IMR-90 (cell line): ENCODE data around the gene RDH13. TPM values are rescaled to one million over a fixed set of nuclear protein-coding genes. Genes with fewer than 3 reads are reported as not detected.

ENCODE experiments used
- ATAC-seq: fragments of 200-7000 bp; cut with Tn5 transposase; 2 replicates; pipeline ENCODE4 v1.9.1; 2020; ENCODE audit warnings: low read depth, mild to moderate bottlenecking, moderate library complexity
- BruUV-seq: library from RNA; stranded (reverse); fragments of 400-500 nt; replicated peaks from 2 replicates; lab custom pipeline; 2021; lab: Mats Ljungman, UMichigan
- CTCF ChIA-PET: fragments of 300-600 bp; formaldehyde crosslinking; extraction: SDS; loops from one replicate; lab custom pipeline; 2021; ENCODE audit warnings: antibody characterized with exemption; lab: Yijun Ruan, JAX
- POLR2A ChIA-PET: fragments of 300-600 bp; sonication (Branson Sonifier 250); formaldehyde crosslinking; loops from one replicate; lab custom pipeline; 2022; ENCODE audit warnings: antibody characterized with exemption; ENCODE audit not compliant: unreplicated experiment; lab: Charles Lee
- DNase-seq: peaks from one replicate; pipeline ENCODE4 v3.0.0; 2013
- H2AFZ ChIP-seq: replicated peaks from 2 replicates; pipeline ENCODE3; 2013; ENCODE audit warnings: low read length, mild to moderate bottlenecking; ENCODE audit not compliant: poor library complexity
- H2AK5ac ChIP-seq: 2 replicates; pipeline ENCODE4 v1.6.1; 2013; ENCODE audit warnings: low read depth, low read length, inconsistent platforms
- H2AK9ac ChIP-seq: replicated peaks from 2 replicates; pipeline ENCODE3; 2013; ENCODE audit warnings: mild to moderate bottlenecking, low read depth, low read length, moderate library complexity; ENCODE audit not compliant: poor library complexity
- H2BK120ac ChIP-seq: 2 replicates; pipeline ENCODE4 v1.6.1; 2013; ENCODE audit warnings: low read depth, low read length, inconsistent platforms
- H2BK15ac ChIP-seq: 3 replicates; pipeline ENCODE4 v1.6.1; 2013; ENCODE audit warnings: low read depth, low read length, inconsistent platforms
- H2BK20ac ChIP-seq: 2 replicates; pipeline ENCODE4 v1.6.1; 2013; ENCODE audit warnings: low read depth, mild to moderate bottlenecking, inconsistent platforms, low read length, moderate library complexity
- H2BK5ac ChIP-seq: 2 replicates; pipeline ENCODE4 v1.6.1; 2013; ENCODE audit warnings: mild to moderate bottlenecking, low read depth, low read length, inconsistent platforms; ENCODE audit not compliant: poor library complexity, severe bottlenecking
- H3K14ac ChIP-seq: replicated peaks from 2 replicates; pipeline ENCODE4 v1.6.1; 2013; ENCODE audit warnings: low read depth, low read length, inconsistent platforms
- H3K18ac ChIP-seq: 2 replicates; pipeline ENCODE4 v1.6.1; 2013; ENCODE audit warnings: low read depth, low read length, control low read depth
- H3K23ac ChIP-seq: 2 replicates; pipeline ENCODE4 v1.6.1; 2013; ENCODE audit warnings: low read depth, low read length, inconsistent platforms
- H3K27ac ChIP-seq: 2 replicates; pipeline ENCODE4 v1.5.1; 2013; ENCODE audit warnings: mild to moderate bottlenecking, control low read depth, low read length; ENCODE audit not compliant: insufficient read depth
- H3K27me3 ChIP-seq: 2 replicates; pipeline ENCODE4 v1.6.1; 2013; ENCODE audit warnings: low read length; ENCODE audit not compliant: control insufficient read depth, insufficient read depth
- H3K36me3 ChIP-seq: 2 replicates; pipeline ENCODE4 v1.6.1; 2013; ENCODE audit warnings: low read length, mixed read lengths; ENCODE audit not compliant: control insufficient read depth, insufficient read depth
- H3K4ac ChIP-seq: 2 replicates; pipeline ENCODE4 v1.6.1; 2013; ENCODE audit warnings: low read depth, low read length, inconsistent platforms
- H3K4me1 ChIP-seq: 2 replicates; pipeline ENCODE4 v1.6.1; 2013; ENCODE audit warnings: low read length, mixed read lengths; ENCODE audit not compliant: control insufficient read depth, insufficient read depth
- H3K4me2 ChIP-seq: 2 replicates; pipeline ENCODE4 v1.6.1; 2013; ENCODE audit warnings: low read depth, mild to moderate bottlenecking, control low read depth, low read length, moderate library complexity
- H3K4me3 ChIP-seq: 2 replicates; pipeline ENCODE4 v1.5.1; 2013; ENCODE audit warnings: low read depth, mild to moderate bottlenecking, control low read depth, low read length, moderate library complexity; ENCODE audit not compliant: insufficient read depth
- H3K56ac ChIP-seq: 2 replicates; pipeline ENCODE4 v1.6.1; 2013; ENCODE audit warnings: low read length, inconsistent platforms; ENCODE audit not compliant: insufficient read depth; ENCODE audit errors: extremely low read depth
- H3K79me1 ChIP-seq, 2 experiments: 2 replicates each; pipeline ENCODE4 v1.6.1; 2013; ENCODE audit warnings: low read length in 2 of 2, inconsistent platforms in 1 of 2, low read depth in 1 of 2
- H3K9ac ChIP-seq: 2 replicates; pipeline ENCODE4 v1.6.1; 2013; ENCODE audit warnings: low read depth, low read length, control low read depth
- H3K9me1 ChIP-seq: 2 replicates; pipeline ENCODE4 v1.6.1; 2013; ENCODE audit warnings: low read length, inconsistent platforms; ENCODE audit not compliant: insufficient read depth
- H3K9me3 ChIP-seq: 2 replicates; pipeline ENCODE4 v1.6.1; 2013; ENCODE audit warnings: low read length; ENCODE audit not compliant: control insufficient read depth, insufficient read depth
- H4K20me1 ChIP-seq: 2 replicates; pipeline ENCODE4 v1.6.1; 2013; ENCODE audit warnings: low read length, inconsistent platforms; ENCODE audit not compliant: insufficient read depth
- H4K5ac ChIP-seq: 2 replicates; pipeline ENCODE4 v1.6.1; 2013; ENCODE audit warnings: mild to moderate bottlenecking, low read depth, low read length, control low read depth
- H4K8ac ChIP-seq, 2 experiments: 2 replicates each; pipeline ENCODE4 v1.6.1; 2013; ENCODE audit warnings: low read depth in 2 of 2, low read length in 2 of 2, control low read depth in 1 of 2, inconsistent platforms in 1 of 2
- H4K91ac ChIP-seq: 2 replicates; pipeline ENCODE4 v1.6.1; 2013; ENCODE audit warnings: low read depth, low read length, inconsistent platforms; ENCODE audit not compliant: insufficient read depth
- BHLHE40 ChIP-seq: fragments of 150-350 bp; IDR thresholded peaks from 2 replicates; pipeline ENCODE4 v1.6.1; 2016; ENCODE audit warnings: mild to moderate bottlenecking, low read depth, low read length
- CEBPB ChIP-seq: IDR thresholded peaks from 2 replicates; pipeline ENCODE4 v1.6.1; 2012; ENCODE audit warnings: low read depth, low read length, improper control_type of control experiment
- CHD1 ChIP-seq: IDR thresholded peaks from 2 replicates; pipeline ENCODE4 v1.6.1; 2012; ENCODE audit warnings: low read depth, low read length, improper control_type of control experiment
- CTCF ChIP-seq: conservative IDR thresholded peaks from 2 replicates; pipeline ENCODE4 v1.5.1; 2012; ENCODE audit warnings: mild to moderate bottlenecking, low read depth, low read length, improper control_type of control experiment
- ELK1 ChIP-seq: fragments of 150-350 bp; IDR thresholded peaks from 2 replicates; pipeline ENCODE4 v1.6.1; 2016; ENCODE audit warnings: low read depth, mild to moderate bottlenecking, low read length, moderate library complexity, borderline replicate concordance
- FOS ChIP-seq: fragments of 150-350 bp; IDR thresholded peaks from 2 replicates; pipeline ENCODE4 v1.6.1; 2016; ENCODE audit warnings: low read depth, low read length
- MAFK ChIP-seq: IDR thresholded peaks from 2 replicates; pipeline ENCODE4 v1.6.1; 2012; ENCODE audit warnings: low read depth, low read length, improper control_type of control experiment
- MAZ ChIP-seq: IDR thresholded peaks from 2 replicates; pipeline ENCODE4 v1.6.1; 2012; ENCODE audit warnings: low read depth, mild to moderate bottlenecking, low read length, improper control_type of control experiment, moderate library complexity, borderline replicate concordance
- MXI1 ChIP-seq: IDR thresholded peaks from 2 replicates; pipeline ENCODE4 v1.6.1; 2012; ENCODE audit warnings: low read depth, mild to moderate bottlenecking, low read length, moderate library complexity, borderline replicate concordance
- NFE2L2 ChIP-seq: fragments of 150-350 bp; IDR thresholded peaks from 2 replicates; pipeline ENCODE4 v1.6.1; 2016; ENCODE audit warnings: low read depth, mild to moderate bottlenecking, low read length
- RAD21 ChIP-seq: IDR thresholded peaks from 2 replicates; pipeline ENCODE4 v1.6.1; 2012; ENCODE audit warnings: low read length, improper control_type of control experiment
- RFX5 ChIP-seq: IDR thresholded peaks from 2 replicates; pipeline ENCODE4 v1.8.0; 2012; ENCODE audit warnings: low read depth, mild to moderate bottlenecking, low read length, moderate library complexity
- SMC3 ChIP-seq: fragments of 150-350 bp; IDR thresholded peaks from 2 replicates; pipeline ENCODE4 v1.6.1; 2016; ENCODE audit warnings: low read depth, mild to moderate bottlenecking, antibody characterized with exemption, low read length, moderate library complexity
- USF2 ChIP-seq: fragments of 150-350 bp; IDR thresholded peaks from 2 replicates; pipeline ENCODE4 v1.6.1; 2017; ENCODE audit warnings: mild to moderate bottlenecking, antibody characterized with exemption, low read length, low read depth
- WGBS, 2 experiments: methylation state at CpG; one replicate each; pipeline versions ENCODE4 v1.1.5 to v1.1.7; 2013; ENCODE audit warnings: missing lambda C conversion rate in 2 of 2; ENCODE audit not compliant: insufficient read length in 1 of 2; ENCODE audit errors: extremely low coverage in 2 of 2; 5-methylcytosine and 5-hydroxymethylcytosine counted together
- dilution Hi-C: fragments of 300-500 bp; cut with HindIII; formaldehyde crosslinking; loops from one replicate; pipeline ENCODE4 v1.14.3; 2018; ENCODE audit warnings: low sequenced_read_pairs; ENCODE audit not compliant: unreplicated experiment
- in situ Hi-C: fragments of 300-500 bp; cut with MboI; formaldehyde crosslinking; loops from 3 replicates; pipeline ENCODE4 v1.14.3; 2019; ENCODE audit warnings: low sequenced_read_pairs, inconsistent platforms, mixed read lengths
- intact Hi-C: fragments of 100-400 bp; cut with micrococcal nuclease; formaldehyde crosslinking; loops from 2 replicates; pipeline ENCODE4 v1.10.0; 2022
- polyA plus RNA-seq, 3 experiments: library from polyadenylated mRNA; depleted of rRNA; stranded (reverse); fragments of >200 nt; gene quantifications; 2 replicates each; pipeline ENCODE4 v1.2.3, GENCODE V29; 2012; ENCODE audit warnings: low replicate concordance in 1 of 3
- total RNA-seq: library from RNA; depleted of rRNA; stranded (reverse); fragments of >200 nt; gene quantifications from 2 replicates; pipeline ENCODE4 v1.2.3, GENCODE V29; 2012

Gene RDH13
- total and polyA plus RNA-seq, 2 of the 4 experiments (the other 2 are of a cell fraction) = 7.5 to 7.8 TPM

GRCh38 chr19:55068950-55069864 lies 6.3 kb upstream of the RDH13 start:
- Histone ChIP-seq H3K4me1 (peaks cover 5% of the 10 kb centered on the region; the same call in 1 of the 2 replicates), H3K4me2 (peak overlapping the region; percentile 75), H2BK15ac (no peak overlapping the region), H3K27me3 (peaks cover 26% of the 10 kb centered on the region), H2BK5ac (no peak overlapping the region), H4K8ac (no peak overlapping the region), H3K4ac (no peak overlapping the region), H2AK9ac (peak overlapping the region; percentile 57), H3K36me3 (no peaks in the 10 kb centered on the region), H3K27ac (no peak overlapping the region), H4K20me1 (no peaks in the 10 kb centered on the region), H4K5ac (no peak overlapping the region), H3K4me3 (peak overlapping the region; percentile 15; the same call in 1 of the 2 replicates), H3K14ac (no peak overlapping the region), H2AK5ac (no peak overlapping the region), H2BK20ac (no peak overlapping the region), H4K91ac (no peak overlapping the region), H3K18ac (no peak overlapping the region), H3K9me1 (no peaks in the 10 kb centered on the region), H3K9ac (no peak overlapping the region), H2BK120ac (no peak overlapping the region), H3K9me3 (peaks cover 3% of the 10 kb centered on the region), H2AFZ (peak overlapping the region; percentile 12), H3K23ac (0 out of 2 replicates have a peak overlapping the region, but pooled peaks have one; percentile 12), H3K79me1 (no peaks in the 10 kb centered on the region), H3K56ac (no peak overlapping the region)
- POLR2A ChIA-PET = no interaction called here
- no TSS peak for BruUV-seq
- intact Hi-C loops (loop anchor here (10.0 kb wide), 1 partner anchor 594 kb away; the partner anchor contains the start of gene CDC42EP5), dilution Hi-C loops (no loop called here), in situ Hi-C loops (no loop called here)
- ATAC-seq = peak; percentile 57
- no peak for DNase-seq
- 8% methylated on average over 8 of the region's 30 CpGs; no CpG with 5 or more reads in 1 of the 2 experiments for WGBS, 2 experiments
- CTCF ChIA-PET = no interaction called here
- no peak for TF ChIP-seq RAD21
- TF ChIP-seq MXI1 = no peak
- TF ChIP-seq CTCF = no peak
- TF ChIP-seq ELK1 = no peak
- TF ChIP-seq BHLHE40 = no peak
- no peak for TF ChIP-seq MAZ
- TF ChIP-seq USF2 = no peak
- no peak for TF ChIP-seq CHD1
- TF ChIP-seq MAFK = no peak
- TF ChIP-seq NFE2L2 = no peak
- TF ChIP-seq SMC3 = no peak
- TF ChIP-seq RFX5 = no peak
- TF ChIP-seq FOS = no peak
- TF ChIP-seq CEBPB = no peak
